KMS-11 (cell line): ENCODE data around the gene RRAGD.

Experiments
- H2AFZ ChIP-seq: fragments of 200-600 bp; sonication (generic); 2 replicates; pipeline ENCODE4 v1.6.1; 2016; ENCODE audit warnings: antibody characterized with exemption, mixed run types, low read depth
- H3K27ac ChIP-seq: fragments of 200-600 bp; sonication (generic); 2 replicates; pipeline ENCODE4 v1.6.1; 2016; ENCODE audit warnings: mild to moderate bottlenecking, mixed run types
- H3K27me3 ChIP-seq: fragments of 200-600 bp; sonication (generic); 2 replicates; pipeline ENCODE4 v1.6.1; 2017; ENCODE audit warnings: mild to moderate bottlenecking, low read depth, mixed run types, moderate library complexity; ENCODE audit not compliant: insufficient read depth
- H3K36me3 ChIP-seq: fragments of 200-600 bp; sonication (generic); 2 replicates; pipeline ENCODE4 v1.6.1; 2017; ENCODE audit warnings: mild to moderate bottlenecking, mixed run types; ENCODE audit not compliant: insufficient read depth
- H3K4me1 ChIP-seq: fragments of 200-600 bp; sonication (generic); 2 replicates; pipeline ENCODE4 v1.6.1; 2016; ENCODE audit warnings: mild to moderate bottlenecking, low read depth, mixed run types; ENCODE audit not compliant: poor library complexity, severe bottlenecking
- H3K4me2 ChIP-seq: fragments of 200-600 bp; sonication (generic); 2 replicates; pipeline ENCODE4 v1.7.0; 2016; ENCODE audit warnings: mild to moderate bottlenecking, mixed run types
- H3K4me3 ChIP-seq: fragments of 200-600 bp; sonication (generic); IDR thresholded peaks from 2 replicates; pipeline ENCODE4 v1.6.1; 2017; ENCODE audit warnings: low read depth, low read length, mixed read lengths; ENCODE audit not compliant: insufficient read depth
- H3K79me2 ChIP-seq: fragments of 200-600 bp; sonication (generic); 2 replicates; pipeline ENCODE4 v1.6.1; 2016; ENCODE audit warnings: low read depth, mixed run types; ENCODE audit not compliant: insufficient read depth
- H3K9ac ChIP-seq: fragments of 200-600 bp; sonication (generic); 2 replicates; pipeline ENCODE4 v1.6.1; 2016; ENCODE audit warnings: mild to moderate bottlenecking, mixed run types
- H4K20me1 ChIP-seq: fragments of 200-600 bp; sonication (generic); 2 replicates; pipeline ENCODE4 v1.6.1; 2016; ENCODE audit warnings: mild to moderate bottlenecking, mixed run types; ENCODE audit not compliant: insufficient read depth
- CTCF ChIP-seq: fragments of 200-600 bp; sonication (generic); conservative IDR thresholded peaks from 2 replicates; pipeline ENCODE4 v1.6.1; 2017; ENCODE audit warnings: low read depth, mild to moderate bottlenecking, antibody characterized with exemption, low read length, moderate library complexity, mixed read lengths

RRAGD gene

GRCh38 chr6:89385156-89385667, 26.9 kb downstream of the RRAGD start:
- Histone ChIP-seq H3K4me3 (no peak overlapping the region), H4K20me1 (no peaks in the 10 kb centered on the region), H2AFZ (no peak overlapping the region), H3K27me3 (no peaks in the 10 kb centered on the region), H3K36me3 (no peaks in the 10 kb centered on the region), H3K27ac (no peak overlapping the region), H3K4me2 (peak overlapping the region; percentile 33; the same call in 1 of the 2 replicates), H3K79me2 (no peaks in the 10 kb centered on the region; the same call in 1 of the 2 replicates), H3K4me1 (peaks cover 57% of the 10 kb centered on the region), H3K9ac (no peak overlapping the region)
- no peak for TF ChIP-seq CTCF

GRCh38 chr6:89381031-89381430, 31.0 kb downstream of the RRAGD start:
- no peak overlapping the region for H3K27ac ChIP-seq
- peaks cover 37% of the 10 kb centered on the region for H3K4me1 ChIP-seq
- H3K27me3 ChIP-seq: no peaks in the 10 kb centered on the region
- no peak for TF ChIP-seq CTCF
- H3K4me3 ChIP-seq: no peak overlapping the region
- no peak overlapping the region for H3K9ac ChIP-seq
- no peak overlapping the region for H2AFZ ChIP-seq
- no peaks in the 10 kb centered on the region for H4K20me1 ChIP-seq
- H3K79me2 ChIP-seq: no peaks in the 10 kb centered on the region
- no peaks in the 10 kb centered on the region for H3K36me3 ChIP-seq
- no peak overlapping the region for H3K4me2 ChIP-seq

- Histone ChIP-seq H3K9ac (no peak overlapping the region), H4K20me1 (no peaks in the 10 kb centered on the region), H3K36me3 (no peaks in the 10 kb centered on the region), H3K79me2 (no peaks in the 10 kb centered on the region), H3K4me2 (no peak overlapping the region), H3K4me1 (peaks cover 37% of the 10 kb centered on the region), H2AFZ (no peak overlapping the region), H3K27me3 (no peaks in the 10 kb centered on the region), H3K27ac (no peak overlapping the region), H3K4me3 (no peak overlapping the region)
- no peak for TF ChIP-seq CTCF
Measured at GRCh38 chr6:89379281-89379680, 32.8 kb downstream of the RRAGD start.

GRCh38 chr6:89378628-89379027, 33.4 kb downstream of the RRAGD start:
- no peak overlapping the region for H2AFZ ChIP-seq
- H3K79me2 ChIP-seq: no peaks in the 10 kb centered on the region
- H3K4me3 ChIP-seq: no peak overlapping the region
- no peaks in the 10 kb centered on the region for H3K36me3 ChIP-seq
- no peak overlapping the region for H3K27ac ChIP-seq
- H3K4me1 ChIP-seq: peaks cover 44% of the 10 kb centered on the region
- TF ChIP-seq CTCF: no peak
- H3K27me3 ChIP-seq: no peaks in the 10 kb centered on the region
- no peaks in the 10 kb centered on the region for H4K20me1 ChIP-seq
- no peak overlapping the region for H3K4me2 ChIP-seq
- H3K9ac ChIP-seq: no peak overlapping the region
